Fibroblast of pulmonary artery (primary cell): ENCODE data around the gene CBL.
A peak's percentile ranks its signal among the peaks of the same experiment; 100 is the strongest.

Experiments
- DNase-seq: peaks from one replicate; pipeline ENCODE4 v3.0.0-alpha.2; 2010; ENCODE audit warnings: low read depth
- H3K4me3 ChIP-seq: replicated peaks from 2 replicates; pipeline ENCODE4 v1.5.1; 2011; ENCODE audit warnings: low read depth, mild to moderate bottlenecking, control low read depth, low read length, moderate library complexity
- CTCF ChIP-seq: IDR thresholded peaks from 2 replicates; pipeline ENCODE4 v1.5.1; 2011; ENCODE audit warnings: mild to moderate bottlenecking, control low read depth, low read length, inconsistent platforms; ENCODE audit errors: missing control alignments

The CBL gene

GRCh38 chr11:119347940-119348605 is 141.9 kb downstream of the CBL start:
- no peak for TF ChIP-seq CTCF
- no peak overlapping the region for H3K4me3 ChIP-seq
- DNase-seq = no peak

- DNase-seq = no peak
- no peak overlapping the region for H3K4me3 ChIP-seq
- TF ChIP-seq CTCF = no peak
These were observed 144.2 kb downstream of the CBL start for GRCh38 chr11:119350302-119350701.

- DNase-seq = no peak
- H3K4me3 ChIP-seq = no peak overlapping the region
- TF ChIP-seq CTCF = no peak
These were observed 145.1 kb downstream of the CBL start for GRCh38 chr11:119351232-119351631.

- DNase-seq = peak; percentile 82
- TF ChIP-seq CTCF = no peak
- no peak overlapping the region for H3K4me3 ChIP-seq
These were observed 146.7 kb downstream of the CBL start for GRCh38 chr11:119352857-119353260.

- no peak for TF ChIP-seq CTCF
- no peak for DNase-seq
- no peak overlapping the region for H3K4me3 ChIP-seq
These were observed 149.1 kb downstream of the CBL start for GRCh38 chr11:119355091-119355843.

GRCh38 chr11:119356349-119357031 is 150.4 kb downstream of the CBL start:
- DNase-seq = peak; percentile 73
- H3K4me3 ChIP-seq = peak overlapping the region; percentile 61
- TF ChIP-seq CTCF = peak; percentile 58
